ENCODE results near the gene FNIP2.
"Not testable (repeated sequence)": the region's sequence is repeated elsewhere in the genome, so short reads cannot be mapped to it uniquely, and the experiment has no call there.

The FNIP2 gene

DNA sequence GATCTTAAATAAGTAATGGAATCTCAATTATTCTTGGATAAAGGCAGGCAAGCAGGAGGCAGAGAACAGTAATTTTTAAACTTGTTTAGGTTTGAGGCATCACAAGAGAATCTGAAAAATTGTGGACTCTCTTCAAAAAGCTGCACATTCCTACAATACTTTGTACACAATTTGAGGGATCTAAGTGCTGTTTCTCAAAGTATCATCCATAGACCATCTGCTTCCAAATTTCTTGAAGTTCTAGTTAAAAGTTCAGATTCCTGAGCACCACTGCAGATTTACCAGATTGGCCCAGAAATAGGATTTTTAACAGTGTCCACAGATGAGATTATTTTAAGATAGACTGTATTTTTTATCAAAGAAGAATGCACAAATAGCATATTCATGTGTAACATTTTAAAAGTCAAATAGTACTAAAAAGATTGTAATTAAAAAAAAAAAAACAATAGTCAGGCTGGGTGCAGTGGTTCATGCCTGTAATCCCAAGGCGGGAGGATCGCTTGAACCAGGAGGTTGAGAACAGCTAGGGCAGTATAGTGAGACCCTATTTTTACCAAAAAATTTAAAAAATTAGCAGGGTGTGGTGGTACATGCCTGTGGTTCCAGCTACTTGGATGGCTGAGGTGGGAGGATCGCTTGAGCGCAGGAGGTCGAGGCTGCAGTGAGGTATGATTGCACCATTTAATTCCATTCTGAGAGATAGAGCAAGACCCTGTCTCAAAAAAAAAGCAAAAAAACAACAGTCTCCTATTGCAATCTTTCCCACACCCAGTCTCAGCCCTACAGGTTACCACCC lies 14.2 kb upstream of the FNIP2 start:
- Histone ChIP-seq H3K4me3 (ENCODE audit: low read length, poor library complexity, severe bottlenecking) (no peak overlapping the region), H3K9me3 (ENCODE audit: insufficient read depth, low read depth, low read length) (no peaks in the 10 kb centered on the region), H4K20me1 (ENCODE audit: insufficient read depth, low read length, poor library complexity, severe bottlenecking) (no peaks in the 10 kb centered on the region), H3K4me1 (ENCODE audit: insufficient read depth, low read length, poor library complexity, severe bottlenecking) (no peaks in the 10 kb centered on the region), H3K4me2 (ENCODE audit: low read depth, low read length, poor library complexity, severe bottlenecking) (no peak overlapping the region), H2AFZ (ENCODE audit: low read length) (peak overlapping the region; percentile 23; the same call in 1 of the 2 replicates), H3K27me3 (ENCODE audit: insufficient read depth, low read length, poor library complexity, severe bottlenecking) (no peaks in the 10 kb centered on the region), H3K9me2 (replicated peaks; ENCODE audit: low read depth, low read length) (no peaks in the 10 kb centered on the region), H3K79me2 (ENCODE audit: insufficient read depth, low read length) (no peaks in the 10 kb centered on the region), H3K9ac (ENCODE audit: low read depth, low read length, poor library complexity, severe bottlenecking) (no peak overlapping the region), H3K36me3 (ENCODE audit: insufficient read depth, low read length) (no peaks in the 10 kb centered on the region), H3F3A (ENCODE audit: low read depth) (no peaks in the 10 kb centered on the region)
- TF ChIP-seq EZH2phosphoT487 (IDR thresholded peaks at IDR 0.05; ENCODE audit: borderline replicate concordance): no peak
- TF ChIP-seq, protein P1, sequence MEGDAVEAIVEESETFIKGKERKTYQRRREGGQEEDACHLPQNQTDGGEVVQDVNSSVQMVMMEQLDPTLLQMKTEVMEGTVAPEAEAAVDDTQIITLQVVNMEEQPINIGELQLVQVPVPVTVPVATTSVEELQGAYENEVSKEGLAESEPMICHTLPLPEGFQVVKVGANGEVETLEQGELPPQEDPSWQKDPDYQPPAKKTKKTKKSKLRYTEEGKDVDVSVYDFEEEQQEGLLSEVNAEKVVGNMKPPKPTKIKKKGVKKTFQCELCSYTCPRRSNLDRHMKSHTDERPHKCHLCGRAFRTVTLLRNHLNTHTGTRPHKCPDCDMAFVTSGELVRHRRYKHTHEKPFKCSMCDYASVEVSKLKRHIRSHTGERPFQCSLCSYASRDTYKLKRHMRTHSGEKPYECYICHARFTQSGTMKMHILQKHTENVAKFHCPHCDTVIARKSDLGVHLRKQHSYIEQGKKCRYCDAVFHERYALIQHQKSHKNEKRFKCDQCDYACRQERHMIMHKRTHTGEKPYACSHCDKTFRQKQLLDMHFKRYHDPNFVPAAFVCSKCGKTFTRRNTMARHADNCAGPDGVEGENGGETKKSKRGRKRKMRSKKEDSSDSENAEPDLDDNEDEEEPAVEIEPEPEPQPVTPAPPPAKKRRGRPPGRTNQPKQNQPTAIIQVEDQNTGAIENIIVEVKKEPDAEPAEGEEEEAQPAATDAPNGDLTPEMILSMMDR (conservative IDR thresholded peaks at IDR 0.05; ENCODE audit: low read length): no peak

GRCh38 chr4:158755819-158756218 lies 13.0 kb upstream of the FNIP2 start:
- H3K4me3 ChIP-seq (ENCODE audit: low read length, poor library complexity, severe bottlenecking); H3F3A ChIP-seq (ENCODE audit: low read depth); H3K4me2 ChIP-seq (ENCODE audit: low read depth, low read length, poor library complexity, severe bottlenecking); H3K4me1 ChIP-seq (ENCODE audit: insufficient read depth, low read length, poor library complexity, severe bottlenecking); H4K20me1 ChIP-seq (ENCODE audit: insufficient read depth, low read length, poor library complexity, severe bottlenecking); H3K36me3 ChIP-seq (ENCODE audit: insufficient read depth, low read length); H3K79me2 ChIP-seq (ENCODE audit: insufficient read depth, low read length); H3K9ac ChIP-seq (ENCODE audit: low read depth, low read length, poor library complexity, severe bottlenecking); H3K9me3 ChIP-seq (ENCODE audit: insufficient read depth, low read depth, low read length); H3K27me3 ChIP-seq (ENCODE audit: insufficient read depth, low read length, poor library complexity, severe bottlenecking); H2AFZ ChIP-seq (ENCODE audit: low read length); H3K9me2 ChIP-seq (replicated peaks; ENCODE audit: low read depth, low read length): not testable (repeated sequence)

DNA sequence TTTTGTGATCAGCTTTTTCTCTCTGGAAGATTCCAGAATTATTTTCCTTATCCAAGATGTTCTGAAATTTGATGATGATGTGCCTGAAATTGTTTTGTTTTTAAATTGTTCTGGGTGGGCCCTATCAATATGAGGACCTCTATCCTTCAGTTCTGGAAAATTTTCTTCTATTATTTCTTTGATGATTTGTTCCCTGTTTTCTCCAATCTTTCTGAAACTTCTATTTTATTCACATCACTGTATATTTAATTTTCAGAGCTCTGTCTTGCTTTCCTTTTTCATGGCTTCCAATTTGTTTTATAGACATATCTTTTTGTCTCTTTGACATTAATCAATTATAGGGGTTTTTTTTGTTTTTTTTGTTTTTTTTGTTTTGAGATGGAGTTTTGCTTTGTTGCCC lies 12.2 kb upstream of the FNIP2 start:
- no peak overlapping the region for H3K9ac ChIP-seq (ENCODE audit: low read depth, low read length, poor library complexity, severe bottlenecking)
- no peaks in the 10 kb centered on the region for H3K27me3 ChIP-seq (ENCODE audit: insufficient read depth, low read length, poor library complexity, severe bottlenecking)
- H3K9me3 ChIP-seq (ENCODE audit: insufficient read depth, low read depth, low read length): no peaks in the 10 kb centered on the region
- no peaks in the 10 kb centered on the region for H3K36me3 ChIP-seq (ENCODE audit: insufficient read depth, low read length)
- no peaks in the 10 kb centered on the region for H3K79me2 ChIP-seq (ENCODE audit: insufficient read depth, low read length)
- no peaks in the 10 kb centered on the region for H3K9me2 ChIP-seq (replicated peaks; ENCODE audit: low read depth, low read length)
- TF ChIP-seq EZH2phosphoT487 (IDR thresholded peaks at IDR 0.05; ENCODE audit: borderline replicate concordance): no peak
- TF ChIP-seq, protein P1 (conservative IDR thresholded peaks at IDR 0.05; ENCODE audit: low read length): no peak
- no peak overlapping the region for H2AFZ ChIP-seq (ENCODE audit: low read length)
- no peaks in the 10 kb centered on the region for H3K4me1 ChIP-seq (ENCODE audit: insufficient read depth, low read length, poor library complexity, severe bottlenecking)
- no peak overlapping the region for H3K4me2 ChIP-seq (ENCODE audit: low read depth, low read length, poor library complexity, severe bottlenecking)
- no peaks in the 10 kb centered on the region for H4K20me1 ChIP-seq (ENCODE audit: insufficient read depth, low read length, poor library complexity, severe bottlenecking)
- H3F3A ChIP-seq (ENCODE audit: low read depth): no peaks in the 10 kb centered on the region
- H3K4me3 ChIP-seq (ENCODE audit: low read length, poor library complexity, severe bottlenecking): no peak overlapping the region

GRCh38 chr4:158758142-158758541 lies 10.7 kb upstream of the FNIP2 start:
- Histone ChIP-seq H3K36me3 (ENCODE audit: insufficient read depth, low read length) (no peaks in the 10 kb centered on the region), H3K9ac (ENCODE audit: low read depth, low read length, poor library complexity, severe bottlenecking) (no peak overlapping the region), H3K4me2 (ENCODE audit: low read depth, low read length, poor library complexity, severe bottlenecking) (no peak overlapping the region), H4K20me1 (ENCODE audit: insufficient read depth, low read length, poor library complexity, severe bottlenecking) (no peaks in the 10 kb centered on the region), H3K79me2 (ENCODE audit: insufficient read depth, low read length) (no peaks in the 10 kb centered on the region), H3K4me1 (ENCODE audit: insufficient read depth, low read length, poor library complexity, severe bottlenecking) (no peaks in the 10 kb centered on the region), H3K27me3 (ENCODE audit: insufficient read depth, low read length, poor library complexity, severe bottlenecking) (no peaks in the 10 kb centered on the region), H2AFZ (ENCODE audit: low read length) (no peak overlapping the region), H3K4me3 (ENCODE audit: low read length, poor library complexity, severe bottlenecking) (no peak overlapping the region), H3K9me3 (ENCODE audit: insufficient read depth, low read depth, low read length) (no peaks in the 10 kb centered on the region), H3F3A (ENCODE audit: low read depth) (no peaks in the 10 kb centered on the region), H3K9me2 (replicated peaks; ENCODE audit: low read depth, low read length) (no peaks in the 10 kb centered on the region)
- TF ChIP-seq, protein P1 (conservative IDR thresholded peaks at IDR 0.05; ENCODE audit: low read length): no peak
- no peak for TF ChIP-seq EZH2phosphoT487 (IDR thresholded peaks at IDR 0.05; ENCODE audit: borderline replicate concordance)
